IMR-90 (cell line): ENCODE measurements around the gene C6orf47. TPM values are rescaled to one million over a fixed set of nuclear protein-coding genes. Genes with fewer than 3 reads are reported as not detected.

Experiments used
- ATAC-seq: fragments of 200-7000 bp; cut with Tn5 transposase; 2 replicates; pipeline ENCODE4 v1.9.1; 2020; ENCODE audit warnings: low read depth, mild to moderate bottlenecking, moderate library complexity
- BruUV-seq: library from RNA; stranded (reverse); fragments of 400-500 nt; replicated peaks from 2 replicates; lab custom pipeline; 2021; lab: Mats Ljungman, UMichigan
- CTCF ChIA-PET: fragments of 300-600 bp; formaldehyde crosslinking; extraction: SDS; loops from one replicate; lab custom pipeline; 2021; ENCODE audit warnings: antibody characterized with exemption; lab: Yijun Ruan, JAX
- POLR2A ChIA-PET: fragments of 300-600 bp; sonication (Branson Sonifier 250); formaldehyde crosslinking; loops from one replicate; lab custom pipeline; 2022; ENCODE audit warnings: antibody characterized with exemption; ENCODE audit not compliant: unreplicated experiment; lab: Charles Lee
- DNase-seq: peaks from one replicate; pipeline ENCODE4 v3.0.0; 2013
- H2AFZ ChIP-seq: replicated peaks from 2 replicates; pipeline ENCODE3; 2013; ENCODE audit warnings: low read length, mild to moderate bottlenecking; ENCODE audit not compliant: poor library complexity
- H2AK5ac ChIP-seq: 2 replicates; pipeline ENCODE4 v1.6.1; 2013; ENCODE audit warnings: low read depth, low read length, inconsistent platforms
- H2AK9ac ChIP-seq: replicated peaks from 2 replicates; pipeline ENCODE3; 2013; ENCODE audit warnings: mild to moderate bottlenecking, low read depth, low read length, moderate library complexity; ENCODE audit not compliant: poor library complexity
- H2BK120ac ChIP-seq: 2 replicates; pipeline ENCODE4 v1.6.1; 2013; ENCODE audit warnings: low read depth, low read length, inconsistent platforms
- H2BK15ac ChIP-seq: 3 replicates; pipeline ENCODE4 v1.6.1; 2013; ENCODE audit warnings: low read depth, low read length, inconsistent platforms
- H2BK20ac ChIP-seq: 2 replicates; pipeline ENCODE4 v1.6.1; 2013; ENCODE audit warnings: low read depth, mild to moderate bottlenecking, inconsistent platforms, low read length, moderate library complexity
- H2BK5ac ChIP-seq: 2 replicates; pipeline ENCODE4 v1.6.1; 2013; ENCODE audit warnings: mild to moderate bottlenecking, low read depth, low read length, inconsistent platforms; ENCODE audit not compliant: poor library complexity, severe bottlenecking
- H3K14ac ChIP-seq: replicated peaks from 2 replicates; pipeline ENCODE4 v1.6.1; 2013; ENCODE audit warnings: low read depth, low read length, inconsistent platforms
- H3K18ac ChIP-seq: 2 replicates; pipeline ENCODE4 v1.6.1; 2013; ENCODE audit warnings: low read depth, low read length, control low read depth
- H3K23ac ChIP-seq: 2 replicates; pipeline ENCODE4 v1.6.1; 2013; ENCODE audit warnings: low read depth, low read length, inconsistent platforms
- H3K27ac ChIP-seq: 2 replicates; pipeline ENCODE4 v1.5.1; 2013; ENCODE audit warnings: mild to moderate bottlenecking, control low read depth, low read length; ENCODE audit not compliant: insufficient read depth
- H3K27me3 ChIP-seq: 2 replicates; pipeline ENCODE4 v1.6.1; 2013; ENCODE audit warnings: low read length; ENCODE audit not compliant: control insufficient read depth, insufficient read depth
- H3K36me3 ChIP-seq: 2 replicates; pipeline ENCODE4 v1.6.1; 2013; ENCODE audit warnings: low read length, mixed read lengths; ENCODE audit not compliant: control insufficient read depth, insufficient read depth
- H3K4ac ChIP-seq: 2 replicates; pipeline ENCODE4 v1.6.1; 2013; ENCODE audit warnings: low read depth, low read length, inconsistent platforms
- H3K4me1 ChIP-seq: 2 replicates; pipeline ENCODE4 v1.6.1; 2013; ENCODE audit warnings: low read length, mixed read lengths; ENCODE audit not compliant: control insufficient read depth, insufficient read depth
- H3K4me2 ChIP-seq: 2 replicates; pipeline ENCODE4 v1.6.1; 2013; ENCODE audit warnings: low read depth, mild to moderate bottlenecking, control low read depth, low read length, moderate library complexity
- H3K4me3 ChIP-seq: 2 replicates; pipeline ENCODE4 v1.5.1; 2013; ENCODE audit warnings: low read depth, mild to moderate bottlenecking, control low read depth, low read length, moderate library complexity; ENCODE audit not compliant: insufficient read depth
- H3K56ac ChIP-seq: 2 replicates; pipeline ENCODE4 v1.6.1; 2013; ENCODE audit warnings: low read length, inconsistent platforms; ENCODE audit not compliant: insufficient read depth; ENCODE audit errors: extremely low read depth
- H3K79me1 ChIP-seq, 2 experiments: 2 replicates each; pipeline ENCODE4 v1.6.1; 2013; ENCODE audit warnings: low read length in 2 of 2, inconsistent platforms in 1 of 2, low read depth in 1 of 2
- H3K9ac ChIP-seq: 2 replicates; pipeline ENCODE4 v1.6.1; 2013; ENCODE audit warnings: low read depth, low read length, control low read depth
- H3K9me1 ChIP-seq: 2 replicates; pipeline ENCODE4 v1.6.1; 2013; ENCODE audit warnings: low read length, inconsistent platforms; ENCODE audit not compliant: insufficient read depth
- H3K9me3 ChIP-seq: 2 replicates; pipeline ENCODE4 v1.6.1; 2013; ENCODE audit warnings: low read length; ENCODE audit not compliant: control insufficient read depth, insufficient read depth
- H4K20me1 ChIP-seq: 2 replicates; pipeline ENCODE4 v1.6.1; 2013; ENCODE audit warnings: low read length, inconsistent platforms; ENCODE audit not compliant: insufficient read depth
- H4K5ac ChIP-seq: 2 replicates; pipeline ENCODE4 v1.6.1; 2013; ENCODE audit warnings: mild to moderate bottlenecking, low read depth, low read length, control low read depth
- H4K8ac ChIP-seq, 2 experiments: 2 replicates each; pipeline ENCODE4 v1.6.1; 2013; ENCODE audit warnings: low read depth in 2 of 2, low read length in 2 of 2, control low read depth in 1 of 2, inconsistent platforms in 1 of 2
- H4K91ac ChIP-seq: 2 replicates; pipeline ENCODE4 v1.6.1; 2013; ENCODE audit warnings: low read depth, low read length, inconsistent platforms; ENCODE audit not compliant: insufficient read depth
- CEBPB ChIP-seq: IDR thresholded peaks from 2 replicates; pipeline ENCODE4 v1.6.1; 2012; ENCODE audit warnings: low read depth, low read length, improper control_type of control experiment
- MAZ ChIP-seq: IDR thresholded peaks from 2 replicates; pipeline ENCODE4 v1.6.1; 2012; ENCODE audit warnings: low read depth, mild to moderate bottlenecking, low read length, improper control_type of control experiment, moderate library complexity, borderline replicate concordance
- SMC3 ChIP-seq: fragments of 150-350 bp; IDR thresholded peaks from 2 replicates; pipeline ENCODE4 v1.6.1; 2016; ENCODE audit warnings: low read depth, mild to moderate bottlenecking, antibody characterized with exemption, low read length, moderate library complexity
- WGBS, 2 experiments: methylation state at CpG; one replicate each; pipeline versions ENCODE4 v1.1.5 to v1.1.7; 2013; ENCODE audit warnings: missing lambda C conversion rate in 2 of 2; ENCODE audit not compliant: insufficient read length in 1 of 2; ENCODE audit errors: extremely low coverage in 2 of 2; 5-methylcytosine and 5-hydroxymethylcytosine counted together
- dilution Hi-C: fragments of 300-500 bp; cut with HindIII; formaldehyde crosslinking; loops from one replicate; pipeline ENCODE4 v1.14.3; 2018; ENCODE audit warnings: low sequenced_read_pairs; ENCODE audit not compliant: unreplicated experiment
- in situ Hi-C: fragments of 300-500 bp; cut with MboI; formaldehyde crosslinking; loops from 3 replicates; pipeline ENCODE4 v1.14.3; 2019; ENCODE audit warnings: low sequenced_read_pairs, inconsistent platforms, mixed read lengths
- intact Hi-C: fragments of 100-400 bp; cut with micrococcal nuclease; formaldehyde crosslinking; loops from 2 replicates; pipeline ENCODE4 v1.10.0; 2022
- polyA plus RNA-seq, 3 experiments: library from polyadenylated mRNA; depleted of rRNA; stranded (reverse); fragments of >200 nt; gene quantifications; 2 replicates each; pipeline ENCODE4 v1.2.3, GENCODE V29; 2012; ENCODE audit warnings: low replicate concordance in 1 of 3
- total RNA-seq: library from RNA; depleted of rRNA; stranded (reverse); fragments of >200 nt; gene quantifications from 2 replicates; pipeline ENCODE4 v1.2.3, GENCODE V29; 2012

The C6orf47 gene
- total and polyA plus RNA-seq, 2 of the 4 experiments (the other 2 are of a cell fraction): 8.9 to 14.2 TPM

DNA sequence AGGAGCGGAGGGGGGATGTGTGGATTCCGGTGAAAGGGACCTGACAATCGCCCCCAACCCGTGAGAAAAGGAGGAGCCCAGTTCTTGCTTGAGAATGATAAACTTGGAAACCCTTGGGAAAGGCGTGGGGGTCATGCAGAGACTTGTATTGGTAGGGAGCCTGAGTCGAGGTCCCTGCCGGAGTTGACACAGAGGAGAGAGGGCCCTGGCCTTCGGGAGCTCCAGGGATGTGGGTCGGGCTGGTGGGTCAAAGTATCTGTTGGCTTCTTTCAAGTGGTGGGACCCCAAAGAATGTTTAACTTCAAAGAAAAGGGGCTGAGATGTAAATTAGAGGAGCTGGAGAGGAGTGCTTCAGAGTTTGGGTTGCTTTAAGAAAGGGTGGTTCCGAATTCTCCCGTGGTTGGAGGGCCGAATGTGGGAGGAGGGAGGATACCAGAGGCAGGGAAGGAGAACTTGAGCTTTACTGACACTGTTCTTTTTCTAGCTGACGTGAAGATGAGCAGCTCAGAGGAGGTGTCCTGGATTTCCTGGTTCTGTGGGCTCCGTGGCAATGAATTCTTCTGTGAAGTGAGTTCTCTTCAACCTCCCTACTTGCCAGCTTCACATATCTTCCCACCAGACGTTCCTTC, 5.9 kb upstream of the C6orf47 start:
- intact Hi-C loops: no loop called here
- dilution Hi-C loops: no loop called here
- TF ChIP-seq SMC3: no peak
- TF ChIP-seq CEBPB: no peak
- TF ChIP-seq MAZ: peak; percentile 1; the same call in 1 of the 2 replicates
- H3K56ac ChIP-seq: peak overlapping the region; percentile 68; the same call in 1 of the 2 replicates
- WGBS, 2 experiments: 4% methylated on average over 12 of the region's 15 CpGs; no CpG with 5 or more reads in 1 of the 2 experiments
- H2BK120ac ChIP-seq: peak overlapping the region; percentile 69; the same call in 1 of the 2 replicates
- H3K14ac ChIP-seq: peak overlapping the region; percentile 90
- peak overlapping the region; percentile 94 for H3K9ac ChIP-seq
- no peaks in the 10 kb centered on the region for H3K27me3 ChIP-seq
- no peak overlapping the region; the same call in 1 of the 2 replicates for H3K18ac ChIP-seq
- peak overlapping the region; percentile 95 for H3K4me3 ChIP-seq
- H2AFZ ChIP-seq: peak overlapping the region; percentile 90
- peak overlapping the region; percentile 83 for H4K5ac ChIP-seq
- no peaks in the 10 kb centered on the region for H3K9me3 ChIP-seq
- H3K9me1 ChIP-seq: peaks cover 6% of the 10 kb centered on the region; the same call in 1 of the 2 replicates
- peaks cover 45% of the 10 kb centered on the region for H3K36me3 ChIP-seq
- peak overlapping the region; percentile 93 for H3K4me2 ChIP-seq
- ChIA-PET CTCF (interaction anchor here (0.6 kb wide), 1 partner anchor 15 kb away, joined by 3 read pairs; the partner anchor contains the start of gene LY6G5C), POLR2A (no interaction called here)
- H3K27ac ChIP-seq: peak overlapping the region; percentile 97
- peak overlapping the region; percentile 96 for H3K4ac ChIP-seq
- BruUV-seq: no TSS peak
- peaks cover 6% of the 10 kb centered on the region for H4K20me1 ChIP-seq
- H2BK5ac ChIP-seq: peak overlapping the region; percentile 92
- peak overlapping the region; percentile 91 for H4K91ac ChIP-seq
- H3K23ac ChIP-seq: peak overlapping the region; percentile 92
- peak overlapping the region; percentile 70 to 93 for H4K8ac ChIP-seq
- H3K79me1 ChIP-seq: peaks cover 17 to 86% of the 10 kb centered on the region in 2 experiments
- peak overlapping the region; percentile 99 for H2AK9ac ChIP-seq
- peak overlapping the region; percentile 80 for H2AK5ac ChIP-seq
- in situ Hi-C loops: no loop called here
- peaks cover 12% of the 10 kb centered on the region for H3K4me1 ChIP-seq
- peak; percentile 9 for DNase-seq
- ATAC-seq: no peak
- no peak overlapping the region for H2BK20ac ChIP-seq
- no peak overlapping the region for H2BK15ac ChIP-seq
